A673 (cell line): ENCODE data around the gene RNF157.

ENCODE experiments used
- EZH2 ChIP-seq: fragments of 200-600 bp; sonication (generic); IDR thresholded peaks from 2 replicates; pipeline ENCODE4 v1.6.1; 2017; ENCODE audit warnings: borderline replicate concordance, low read depth, mild to moderate bottlenecking, mixed read lengths, antibody characterized with exemption, low read length; ENCODE audit not compliant: poor library complexity, severe bottlenecking
- TF ChIP-seq, protein P1 (sequence below): fragments of 300-800, 200-600 bp; sonication (generic); conservative IDR thresholded peaks from 2 replicates; pipeline ENCODE4 v1.5.1; 2017; ENCODE audit warnings: low read depth, mild to moderate bottlenecking, antibody characterized with exemption, low read length, moderate library complexity, mixed read lengths

DNA sequence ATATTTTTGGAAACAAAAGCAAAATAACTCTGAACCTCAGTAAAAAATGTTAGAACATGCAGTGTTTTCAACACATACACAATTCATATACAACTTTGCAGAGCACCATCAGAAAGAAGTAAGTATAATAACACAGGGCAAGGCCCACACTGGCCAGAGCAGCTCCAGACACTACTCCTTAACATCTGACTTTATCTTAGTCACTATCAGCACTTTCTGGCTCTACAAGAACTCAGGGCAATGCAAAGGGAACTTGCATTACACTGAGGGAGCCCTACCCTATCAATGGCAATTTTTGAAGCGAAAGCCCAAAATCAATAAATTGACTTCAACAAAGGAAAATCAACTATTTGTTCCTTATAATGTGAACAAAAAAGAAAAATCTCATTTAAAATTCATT is 16.5 kb downstream of the RNF157 start:
- TF ChIP-seq, protein P1, sequence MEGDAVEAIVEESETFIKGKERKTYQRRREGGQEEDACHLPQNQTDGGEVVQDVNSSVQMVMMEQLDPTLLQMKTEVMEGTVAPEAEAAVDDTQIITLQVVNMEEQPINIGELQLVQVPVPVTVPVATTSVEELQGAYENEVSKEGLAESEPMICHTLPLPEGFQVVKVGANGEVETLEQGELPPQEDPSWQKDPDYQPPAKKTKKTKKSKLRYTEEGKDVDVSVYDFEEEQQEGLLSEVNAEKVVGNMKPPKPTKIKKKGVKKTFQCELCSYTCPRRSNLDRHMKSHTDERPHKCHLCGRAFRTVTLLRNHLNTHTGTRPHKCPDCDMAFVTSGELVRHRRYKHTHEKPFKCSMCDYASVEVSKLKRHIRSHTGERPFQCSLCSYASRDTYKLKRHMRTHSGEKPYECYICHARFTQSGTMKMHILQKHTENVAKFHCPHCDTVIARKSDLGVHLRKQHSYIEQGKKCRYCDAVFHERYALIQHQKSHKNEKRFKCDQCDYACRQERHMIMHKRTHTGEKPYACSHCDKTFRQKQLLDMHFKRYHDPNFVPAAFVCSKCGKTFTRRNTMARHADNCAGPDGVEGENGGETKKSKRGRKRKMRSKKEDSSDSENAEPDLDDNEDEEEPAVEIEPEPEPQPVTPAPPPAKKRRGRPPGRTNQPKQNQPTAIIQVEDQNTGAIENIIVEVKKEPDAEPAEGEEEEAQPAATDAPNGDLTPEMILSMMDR: no peak
- no peak for TF ChIP-seq EZH2
